ENCODE measurements around the gene NEAT1. TPM values are rescaled to one million over a fixed set of nuclear protein-coding genes. Genes with fewer than 3 reads are reported as not detected.
A peak's percentile ranks its signal among the peaks of the same experiment; 100 is the strongest.

NEAT1 gene
- total RNA-seq, 2 donors from 2014 or later: 110 to 1,326 TPM

GRCh38 chr11:65418431-65418680 lies 4.2 kb upstream of the NEAT1 start:
- peak overlapping the region in 1 of 2 donors; percentile 24 for H3K4me3 ChIP-seq
- H3K9me3 ChIP-seq: no peaks in the 10 kb centered on the region
- intact Hi-C loops (cut with DNase I): loop anchor here (2.0 to 10.0 kb wide), 2 partner anchors 54 to 80 kb away; partner anchors contain the start of gene MALAT1
- no peaks in the 10 kb centered on the region for H3K36me3 ChIP-seq
- no peak for DNase-seq (ENCODE audit: low spot score)
- H3K27me3 ChIP-seq (replicated peaks; ENCODE audit: insufficient read depth): no peaks in the 10 kb centered on the region
- 2% methylated on average over 4 of the region's 4 CpGs for WGBS
- H3K27ac ChIP-seq: peak overlapping the region; percentile 100
- H3K4me1 ChIP-seq (replicated peaks): peaks cover 27% of the 10 kb centered on the region
- TF ChIP-seq POLR2A (IDR thresholded peaks at IDR 0.05) (peak; percentile 46), POLR2AphosphoS5 (IDR thresholded peaks at IDR 0.05) (no peak)

- Histone ChIP-seq H3K9me3 (no peaks in the 10 kb centered on the region), H3K4me3 (peak overlapping the region; percentile 7 to 24), H3K27ac (peak overlapping the region; percentile 100), H3K36me3 (no peaks in the 10 kb centered on the region), H3K27me3 (replicated peaks; ENCODE audit: insufficient read depth) (no peaks in the 10 kb centered on the region), H3K4me1 (replicated peaks) (peaks cover 27% of the 10 kb centered on the region)
- TF ChIP-seq POLR2A (IDR thresholded peaks at IDR 0.05) (peak; percentile 40), POLR2AphosphoS5 (IDR thresholded peaks at IDR 0.05) (peak; percentile 96), CTCF (IDR thresholded peaks at IDR 0.05) (no peak)
- under 1% methylated on average over 14 of the region's 15 CpGs for WGBS
- intact Hi-C loops (cut with DNase I): loop anchor here (2.0 to 10.0 kb wide), 2 partner anchors 54 to 80 kb away; partner anchors contain the start of gene MALAT1
- peak; percentile 95 for DNase-seq (ENCODE audit: low spot score)
Measured at GRCh38 chr11:65418681-65419459, 3.7 kb upstream of the NEAT1 start.

- Histone ChIP-seq H3K4me1 (replicated peaks) (peaks cover 27% of the 10 kb centered on the region), H3K27me3 (replicated peaks; ENCODE audit: insufficient read depth) (no peaks in the 10 kb centered on the region), H3K27ac (peak overlapping the region; percentile 100), H3K4me3 (peak overlapping the region; percentile 7 to 24), H3K9me3 (no peaks in the 10 kb centered on the region), H3K36me3 (no peaks in the 10 kb centered on the region)
- intact Hi-C loops (cut with DNase I): loop anchor here (2.0 to 10.0 kb wide), 2 partner anchors 55 to 79 kb away; partner anchors contain the start of gene MALAT1
- 33% methylated on average over 7 of the region's 7 CpGs for WGBS
- no peak for DNase-seq (ENCODE audit: low spot score)
- no peak for TF ChIP-seq POLR2A (IDR thresholded peaks at IDR 0.05)
- no peak for TF ChIP-seq POLR2AphosphoS5 (IDR thresholded peaks at IDR 0.05)
- no peak for TF ChIP-seq CTCF (IDR thresholded peaks at IDR 0.05)
Measured at GRCh38 chr11:65419460-65419771, 3.2 kb upstream of the NEAT1 start.

GRCh38 chr11:65419772-65420481 lies 2.7 kb upstream of the NEAT1 start:
- no peaks in the 10 kb centered on the region for H3K27me3 ChIP-seq (replicated peaks; ENCODE audit: insufficient read depth)
- WGBS: under 1% methylated on average over 6 of the region's 6 CpGs
- peak overlapping the region; percentile 100 for H3K27ac ChIP-seq
- no peaks in the 10 kb centered on the region for H3K9me3 ChIP-seq
- no peak for TF ChIP-seq CTCF (IDR thresholded peaks at IDR 0.05)
- TF ChIP-seq POLR2AphosphoS5 (IDR thresholded peaks at IDR 0.05): peak; percentile 100
- TF ChIP-seq POLR2A (IDR thresholded peaks at IDR 0.05): peak; percentile 54
- intact Hi-C loops (cut with DNase I): loop anchor here (2.0 to 10.0 kb wide), 2 partner anchors 55 to 79 kb away; partner anchors contain the start of gene MALAT1
- DNase-seq (ENCODE audit: low spot score): peak; percentile 98
- H3K4me1 ChIP-seq (replicated peaks): peaks cover 27% of the 10 kb centered on the region
- peak overlapping the region; percentile 7 to 24 for H3K4me3 ChIP-seq
- H3K36me3 ChIP-seq: no peaks in the 10 kb centered on the region

- no peaks in the 10 kb centered on the region for H3K36me3 ChIP-seq
- DNase-seq (ENCODE audit: low spot score): no peak
- H3K27me3 ChIP-seq (replicated peaks; ENCODE audit: insufficient read depth): no peaks in the 10 kb centered on the region
- no peaks in the 10 kb centered on the region for H3K9me3 ChIP-seq
- H3K4me3 ChIP-seq: peak overlapping the region in 1 of 2 donors; percentile 97
- peak overlapping the region; percentile 100 for H3K27ac ChIP-seq
- peaks cover 27% of the 10 kb centered on the region for H3K4me1 ChIP-seq (replicated peaks)
- TF ChIP-seq POLR2AphosphoS5 (IDR thresholded peaks at IDR 0.05) (no peak), POLR2A (IDR thresholded peaks at IDR 0.05) (no peak), CTCF (IDR thresholded peaks at IDR 0.05) (no peak)
- WGBS: 77% methylated on average over 2 of the region's 2 CpGs
- intact Hi-C loops (cut with DNase I): no loop called here
Measured at GRCh38 chr11:65420506-65420905, 2.1 kb upstream of the NEAT1 start.
